HG02610 (cell line): Measurements from ENCODE around the gene SLC25A39.

Experiments used
- ATAC-seq: cut with Tn5 transposase; IDR thresholded peaks from one replicate; pipeline ENCODE4 v1.9.1; 2021; ENCODE audit warnings: mild to moderate bottlenecking, moderate library complexity; ENCODE audit not compliant: unreplicated experiment

The SLC25A39 gene

GRCh38 chr17:44314869-44315661, 9.6 kb downstream of the SLC25A39 start:
- ATAC-seq = no peak

- ATAC-seq = no peak
Observed at GRCh38 chr17:44314524-44314868, 10.1 kb downstream of the SLC25A39 start.

- no peak for ATAC-seq
Observed at GRCh38 chr17:44314031-44314430, 10.6 kb downstream of the SLC25A39 start.

GRCh38 chr17:44312396-44313104, 12.1 kb downstream of the SLC25A39 start:
- ATAC-seq = no peak

GRCh38 chr17:44311562-44312181, 13.0 kb downstream of the SLC25A39 start:
- no peak for ATAC-seq

GRCh38 chr17:44310609-44311376, 13.8 kb downstream of the SLC25A39 start:
- no peak for ATAC-seq

- no peak for ATAC-seq
Observed at GRCh38 chr17:44310188-44310587, 14.4 kb downstream of the SLC25A39 start.

- no peak for ATAC-seq
Observed at GRCh38 chr17:44309472-44309871, 15.2 kb downstream of the SLC25A39 start.

- no peak for ATAC-seq
Observed at GRCh38 chr17:44308865-44309264, 15.8 kb downstream of the SLC25A39 start.

- no peak for ATAC-seq
Observed at GRCh38 chr17:44308320-44308818, 16.3 kb downstream of the SLC25A39 start, which contains the start of gene RUNDC3A. RUNDC3A (plus strand) TSS chr17:44308601; CDS start chr17:44308833, 232 bp downstream.

GRCh38 chr17:44307387-44308186, 17.0 kb downstream of the SLC25A39 start:
- no peak for ATAC-seq

- ATAC-seq = no peak
Observed at GRCh38 chr17:44304651-44305050, 20.0 kb downstream of the SLC25A39 start.

GRCh38 chr17:44297975-44298374, 26.6 kb downstream of the SLC25A39 start:
- ATAC-seq = no peak

- ATAC-seq = no peak
Observed at GRCh38 chr17:44293509-44294226, 31.0 kb downstream of the SLC25A39 start.

GRCh38 chr17:44287651-44288050, 37.0 kb downstream of the SLC25A39 start:
- no peak for ATAC-seq

- ATAC-seq = no peak
Observed at GRCh38 chr17:44284024-44284400, 40.6 kb downstream of the SLC25A39 start.

GRCh38 chr17:44283344-44284023, 41.1 kb downstream of the SLC25A39 start:
- no peak for ATAC-seq

- ATAC-seq = no peak
Observed at GRCh38 chr17:44282264-44282663, 42.4 kb downstream of the SLC25A39 start.

- no peak for ATAC-seq
Observed at GRCh38 chr17:44281570-44281969, 43.1 kb downstream of the SLC25A39 start.
